Suprapubic skin (tissue), 4 donors: ENCODE measurements around the gene SECISBP2. TPM values are rescaled to one million over a fixed set of nuclear protein-coding genes. Genes with fewer than 3 reads are reported as not detected.
"Not testable (repeated sequence)": the region's sequence is repeated elsewhere in the genome, so short reads cannot be mapped to it uniquely, and the experiment has no call there.

Source experiments
- DNase-seq, 2 donors: peaks; one replicate each; pipeline ENCODE4 v3.0.0-alpha.2; 2019; ENCODE audit warnings: low spot score in 2 of 2
- H3K27ac ChIP-seq: fragments of 200-600 bp; sonication (generic); one replicate; pipeline ENCODE4 v1.5.1; 2019
- H3K27me3 ChIP-seq: fragments of 200-600 bp; sonication (generic); one replicate; pipeline ENCODE4 v1.5.1; 2019
- H3K36me3 ChIP-seq: fragments of 200-600 bp; sonication (generic); one replicate; pipeline ENCODE4 v1.5.1; 2019
- H3K4me1 ChIP-seq: fragments of 200-600 bp; sonication (generic); one replicate; pipeline ENCODE4 v1.5.1; 2019
- H3K4me3 ChIP-seq: fragments of 200-600 bp; sonication (generic); one replicate; pipeline ENCODE4 v1.5.1; 2019; ENCODE audit warnings: mild to moderate bottlenecking
- H3K9me3 ChIP-seq: fragments of 200-600 bp; sonication (generic); one replicate; pipeline ENCODE4 v1.5.1; 2019
- EP300 ChIP-seq: sonication (generic); formaldehyde crosslinking; IDR thresholded peaks from one replicate; pipeline ENCODE4 v1.6.1; 2017; ENCODE audit warnings: antibody characterized with exemption
- POLR2A ChIP-seq, 2 donors: fragments of 450-650 bp; IDR thresholded peaks; one replicate each; pipeline ENCODE4 v1.6.1; 2017; ENCODE audit warnings: antibody characterized with exemption in 2 of 2, mild to moderate bottlenecking in 2 of 2, moderate library complexity in 2 of 2
- POLR2AphosphoS5 ChIP-seq, 3 donors: sonication (generic); formaldehyde crosslinking; IDR thresholded peaks; one replicate each; pipeline ENCODE4 v1.6.1; 2017; ENCODE audit warnings: antibody characterized with exemption in 3 of 3
- WGBS: methylation state at CpG from one replicate; pipeline ENCODE4 v1.1.5; 2018; 5-methylcytosine and 5-hydroxymethylcytosine counted together
- total RNA-seq, 4 donors: library from RNA; depleted of rRNA; stranded (reverse); fragments of >200 nt; gene quantifications; one replicate each; pipeline ENCODE4 v1.1.0, GENCODE V29; 2016
- TF ChIP-seq, protein P1 (sequence below), 2 donors: fragments of 200-600 bp in 1 of 2; fragments of 450-650 bp in 1 of 2; sonication (generic) in 1 of 2; IDR thresholded peaks; one replicate each; pipeline ENCODE4 v1.5.1; 2016 to 2019; ENCODE audit warnings: antibody characterized with exemption in 2 of 2, mild to moderate bottlenecking in 1 of 2, moderate library complexity in 1 of 2

The SECISBP2 gene, protein sequence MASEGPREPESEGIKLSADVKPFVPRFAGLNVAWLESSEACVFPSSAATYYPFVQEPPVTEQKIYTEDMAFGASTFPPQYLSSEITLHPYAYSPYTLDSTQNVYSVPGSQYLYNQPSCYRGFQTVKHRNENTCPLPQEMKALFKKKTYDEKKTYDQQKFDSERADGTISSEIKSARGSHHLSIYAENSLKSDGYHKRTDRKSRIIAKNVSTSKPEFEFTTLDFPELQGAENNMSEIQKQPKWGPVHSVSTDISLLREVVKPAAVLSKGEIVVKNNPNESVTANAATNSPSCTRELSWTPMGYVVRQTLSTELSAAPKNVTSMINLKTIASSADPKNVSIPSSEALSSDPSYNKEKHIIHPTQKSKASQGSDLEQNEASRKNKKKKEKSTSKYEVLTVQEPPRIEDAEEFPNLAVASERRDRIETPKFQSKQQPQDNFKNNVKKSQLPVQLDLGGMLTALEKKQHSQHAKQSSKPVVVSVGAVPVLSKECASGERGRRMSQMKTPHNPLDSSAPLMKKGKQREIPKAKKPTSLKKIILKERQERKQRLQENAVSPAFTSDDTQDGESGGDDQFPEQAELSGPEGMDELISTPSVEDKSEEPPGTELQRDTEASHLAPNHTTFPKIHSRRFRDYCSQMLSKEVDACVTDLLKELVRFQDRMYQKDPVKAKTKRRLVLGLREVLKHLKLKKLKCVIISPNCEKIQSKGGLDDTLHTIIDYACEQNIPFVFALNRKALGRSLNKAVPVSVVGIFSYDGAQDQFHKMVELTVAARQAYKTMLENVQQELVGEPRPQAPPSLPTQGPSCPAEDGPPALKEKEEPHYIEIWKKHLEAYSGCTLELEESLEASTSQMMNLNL
- 100 to 1,000 TPM in 1 of 4 donors, 10 to 100 TPM in 3; 43.6 to 111 (median 60.8) TPM for total RNA-seq

DNA sequence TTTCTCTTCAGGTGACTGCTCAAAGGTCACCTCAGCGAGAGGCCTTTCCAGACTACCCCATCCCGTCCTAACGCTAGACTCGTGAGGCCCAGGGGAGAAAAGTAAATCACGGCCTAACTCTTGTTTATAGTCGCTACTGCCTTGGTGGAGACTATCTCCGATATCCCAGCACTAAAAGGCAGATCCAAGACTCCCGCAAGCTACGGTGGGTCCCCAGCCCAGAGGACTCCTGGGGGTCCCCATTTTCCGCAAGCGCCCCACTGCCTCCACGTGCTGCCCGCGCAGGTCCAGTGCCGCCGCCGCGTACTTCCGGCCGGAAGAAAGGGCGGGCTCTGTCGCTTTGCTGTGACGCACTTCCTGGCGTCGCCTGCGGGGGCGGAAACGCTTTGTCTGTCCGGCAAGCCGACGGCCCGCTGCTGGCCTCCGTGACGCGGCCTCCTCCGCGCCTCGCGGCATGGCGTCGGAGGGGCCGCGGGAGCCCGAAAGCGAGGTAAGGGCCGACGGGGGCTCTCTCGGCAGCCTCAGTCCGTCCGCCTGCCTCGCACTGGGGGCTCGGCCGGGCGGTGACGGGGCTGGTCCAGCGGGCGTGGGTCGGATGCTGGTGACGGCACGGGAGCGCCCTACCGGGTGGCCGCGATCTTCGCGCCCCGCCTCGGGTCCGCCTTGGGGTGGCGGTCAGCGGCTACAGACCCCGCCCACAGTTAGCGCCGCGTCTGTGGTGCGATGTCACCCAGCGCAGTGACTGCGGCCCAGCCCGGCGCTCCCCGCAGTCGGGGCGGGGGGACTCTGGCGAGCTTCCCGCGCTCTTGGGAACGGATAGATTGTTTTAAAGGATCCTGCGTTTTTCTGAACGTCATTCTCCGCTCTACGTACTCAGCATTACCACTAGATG, at the start of gene SECISBP2:
Gene SECISBP2 (plus strand): TSS at position 378 of the 892 bp plus-strand sequence. CDS start 77 bp downstream, at position 455.
- peaks cover 41% of the 10 kb centered on the region for H3K4me1 ChIP-seq
- peak; percentile 97 to 98 for DNase-seq
- TF ChIP-seq EP300, result no peak
- TF ChIP-seq, protein P1, sequence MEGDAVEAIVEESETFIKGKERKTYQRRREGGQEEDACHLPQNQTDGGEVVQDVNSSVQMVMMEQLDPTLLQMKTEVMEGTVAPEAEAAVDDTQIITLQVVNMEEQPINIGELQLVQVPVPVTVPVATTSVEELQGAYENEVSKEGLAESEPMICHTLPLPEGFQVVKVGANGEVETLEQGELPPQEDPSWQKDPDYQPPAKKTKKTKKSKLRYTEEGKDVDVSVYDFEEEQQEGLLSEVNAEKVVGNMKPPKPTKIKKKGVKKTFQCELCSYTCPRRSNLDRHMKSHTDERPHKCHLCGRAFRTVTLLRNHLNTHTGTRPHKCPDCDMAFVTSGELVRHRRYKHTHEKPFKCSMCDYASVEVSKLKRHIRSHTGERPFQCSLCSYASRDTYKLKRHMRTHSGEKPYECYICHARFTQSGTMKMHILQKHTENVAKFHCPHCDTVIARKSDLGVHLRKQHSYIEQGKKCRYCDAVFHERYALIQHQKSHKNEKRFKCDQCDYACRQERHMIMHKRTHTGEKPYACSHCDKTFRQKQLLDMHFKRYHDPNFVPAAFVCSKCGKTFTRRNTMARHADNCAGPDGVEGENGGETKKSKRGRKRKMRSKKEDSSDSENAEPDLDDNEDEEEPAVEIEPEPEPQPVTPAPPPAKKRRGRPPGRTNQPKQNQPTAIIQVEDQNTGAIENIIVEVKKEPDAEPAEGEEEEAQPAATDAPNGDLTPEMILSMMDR (IDR thresholded peaks at IDR 0.05), result peak; percentile 48 to 78
- peak; percentile 93 to 98 for TF ChIP-seq POLR2A (IDR thresholded peaks at IDR 0.05)
- TF ChIP-seq POLR2AphosphoS5 (IDR thresholded peaks at IDR 0.05), result peak; percentile 82 to 99 (median 97)
- no peaks in the 10 kb centered on the region for H3K9me3 ChIP-seq
- H3K4me3 ChIP-seq, result peak within 1 kb of the TSS; percentile 80
- no peaks in the 10 kb centered on the region for H3K36me3 ChIP-seq
- WGBS, result under 1% methylated on average over 58 of the region's 91 CpGs
- peak within 1 kb of the TSS; percentile 100 for H3K27ac ChIP-seq
- H3K27me3 ChIP-seq, result no peaks in the 10 kb centered on the region

DNA sequence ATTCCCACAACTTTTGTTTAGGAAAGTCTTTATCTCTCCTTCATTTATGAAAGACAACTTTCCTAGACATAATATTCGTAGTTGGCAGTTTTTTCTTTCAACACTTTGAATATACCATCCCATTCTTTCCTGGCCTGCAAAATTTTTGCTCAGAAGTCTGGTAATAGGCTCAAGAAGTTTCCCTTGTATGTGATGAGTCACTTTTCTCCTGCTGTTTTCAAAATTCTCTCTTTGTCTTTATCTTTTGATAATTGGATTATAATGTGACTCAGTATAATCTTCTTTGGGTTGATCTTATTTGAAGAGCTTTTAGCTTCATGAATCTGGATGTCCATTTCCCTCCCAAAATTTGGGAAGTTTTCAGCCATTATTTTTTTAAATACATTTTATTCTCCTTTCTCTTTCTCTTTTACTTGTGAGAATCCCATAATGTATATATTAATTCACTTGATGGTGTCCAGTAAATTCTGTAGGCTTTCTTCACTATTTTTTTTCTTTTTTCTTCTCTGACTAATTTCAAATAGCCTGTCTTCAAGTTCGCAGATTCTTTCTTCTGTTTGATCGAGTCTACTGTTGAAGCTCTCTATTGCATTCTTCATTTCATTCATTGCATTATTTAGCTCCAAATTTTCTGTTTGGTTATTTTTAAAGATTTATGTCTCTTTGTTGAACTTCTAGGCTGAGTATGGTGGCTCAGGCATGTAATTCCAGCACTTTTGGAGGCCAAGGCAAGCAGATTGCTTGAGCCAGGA, 44.6 kb upstream of the SECISBP2 start:
- H3K4me1 ChIP-seq, result peaks cover 5% of the 10 kb centered on the region
- no peak for DNase-seq
- H3K4me3 ChIP-seq, result no peak overlapping the region
- no peaks in the 10 kb centered on the region for H3K36me3 ChIP-seq
- TF ChIP-seq, protein P1 (IDR thresholded peaks at IDR 0.05), result no peak
- TF ChIP-seq EP300 (no peak), POLR2A (IDR thresholded peaks at IDR 0.05) (no peak), POLR2AphosphoS5 (IDR thresholded peaks at IDR 0.05) (no peak)
- no peak overlapping the region for H3K27ac ChIP-seq
- 90% methylated on average over 3 of the region's 3 CpGs for WGBS
- H3K9me3 ChIP-seq, result peaks cover 11% of the 10 kb centered on the region
- no peaks in the 10 kb centered on the region for H3K27me3 ChIP-seq

DNA sequence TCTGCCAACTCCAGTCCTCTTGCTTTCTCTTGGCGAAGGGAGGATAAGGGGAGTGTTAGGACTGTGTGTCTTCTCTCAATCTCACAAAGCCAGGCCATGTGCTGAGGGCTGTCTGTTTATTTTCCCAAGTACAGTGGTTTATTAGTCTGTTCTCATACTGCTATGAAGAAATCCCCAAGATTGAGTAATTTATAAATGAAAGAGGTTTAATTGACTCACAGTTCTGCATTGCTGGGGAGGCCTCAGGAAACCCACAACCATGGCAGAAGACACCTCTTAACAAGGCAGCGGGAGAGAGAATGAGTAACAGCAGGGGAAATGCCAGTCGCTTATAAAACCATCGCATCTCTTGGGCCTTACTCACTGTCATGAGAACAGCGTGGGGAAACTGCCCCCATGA, 43.5 kb upstream of the SECISBP2 start:
- Histone ChIP-seq H3K9me3 (peaks cover 11% of the 10 kb centered on the region), H3K4me3 (no peak overlapping the region)

DNA sequence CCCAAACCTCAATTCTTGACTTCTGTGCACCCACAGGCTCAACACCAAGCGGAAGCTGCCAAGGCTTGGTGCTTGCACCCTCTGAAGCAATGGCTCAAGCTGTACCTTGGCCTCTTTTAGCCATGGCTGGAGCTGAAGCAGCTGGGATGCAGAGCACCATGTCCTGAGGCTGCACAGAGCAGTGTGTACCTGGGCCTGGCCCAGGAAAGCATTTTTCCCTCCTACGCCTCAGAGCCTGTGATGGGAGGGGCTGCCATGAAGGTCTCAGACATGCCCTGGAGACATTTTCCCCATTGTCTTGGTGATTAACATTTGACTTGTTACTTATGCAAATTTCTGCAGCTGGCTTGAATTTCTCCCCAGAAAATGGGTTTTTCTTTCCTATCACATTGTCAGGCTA, 42.3 kb upstream of the SECISBP2 start:
- H3K27ac ChIP-seq, H3K27me3 ChIP-seq, H3K36me3 ChIP-seq, H3K4me1 ChIP-seq, H3K4me3 ChIP-seq, DNase-seq: not testable (repeated sequence)
- peaks cover 11% of the 10 kb centered on the region for H3K9me3 ChIP-seq
- WGBS, result 79% methylated on average over 2 of the region's 2 CpGs

More for the DNA sequence above, 43.5 kb upstream of the SECISBP2 start:
- Histone ChIP-seq H3K4me1 (peaks cover 5% of the 10 kb centered on the region), H3K27ac (no peak overlapping the region), H3K36me3 (no peaks in the 10 kb centered on the region), H3K27me3 (no peaks in the 10 kb centered on the region)
- TF ChIP-seq, protein P1 (IDR thresholded peaks at IDR 0.05), result no peak
- no peak for TF ChIP-seq POLR2AphosphoS5 (IDR thresholded peaks at IDR 0.05)
- no peak for TF ChIP-seq EP300
- TF ChIP-seq POLR2A (IDR thresholded peaks at IDR 0.05), result no peak
- DNase-seq, result no peak
- WGBS, result 88% methylated on average over 5 of the region's 5 CpGs

DNA sequence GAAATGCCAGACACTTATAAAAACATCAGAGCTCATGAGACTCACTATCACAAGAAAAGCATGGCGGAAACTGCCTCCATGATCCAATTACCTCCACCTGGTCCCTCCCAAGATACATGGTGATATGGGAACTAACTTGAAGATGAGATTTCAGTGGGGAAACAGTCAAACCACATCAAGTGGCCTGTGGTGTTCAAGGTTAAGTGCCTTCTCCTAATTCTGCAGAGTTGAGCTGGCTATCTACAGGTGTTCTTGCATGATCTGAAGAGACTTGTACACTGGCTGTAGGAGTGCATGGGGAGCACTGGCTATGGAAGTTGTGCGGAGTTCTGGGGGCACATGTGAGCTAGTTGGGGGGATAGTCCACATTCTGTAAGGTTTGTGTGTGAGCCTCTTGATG, 41.3 kb upstream of the SECISBP2 start:
- TF ChIP-seq, protein P1 (IDR thresholded peaks at IDR 0.05), result no peak
- no peak for TF ChIP-seq POLR2A (IDR thresholded peaks at IDR 0.05)
- TF ChIP-seq POLR2AphosphoS5 (IDR thresholded peaks at IDR 0.05), result no peak
- TF ChIP-seq EP300, result no peak
- Histone ChIP-seq H3K4me3 (no peak overlapping the region), H3K27ac (no peak overlapping the region), H3K4me1 (peaks cover 5% of the 10 kb centered on the region), H3K9me3 (peaks cover 11% of the 10 kb centered on the region), H3K27me3 (no peaks in the 10 kb centered on the region), H3K36me3 (no peaks in the 10 kb centered on the region)
- no peak for DNase-seq
- WGBS, result 94% methylated on average over 2 of the region's 2 CpGs
